DMS79 (cell line): ENCODE measurements around the gene VPS72.
A peak's percentile ranks its signal among the peaks of the same experiment; 100 is the strongest.
"Not testable (repeated sequence)": the region's sequence is repeated elsewhere in the genome, so short reads cannot be mapped to it uniquely, and the experiment has no call there.

Experiments used
- DNase-seq: peaks from one replicate; lab custom pipeline; 2025; lab: John Stamatoyannopoulos, UW

The VPS72 gene, protein sequence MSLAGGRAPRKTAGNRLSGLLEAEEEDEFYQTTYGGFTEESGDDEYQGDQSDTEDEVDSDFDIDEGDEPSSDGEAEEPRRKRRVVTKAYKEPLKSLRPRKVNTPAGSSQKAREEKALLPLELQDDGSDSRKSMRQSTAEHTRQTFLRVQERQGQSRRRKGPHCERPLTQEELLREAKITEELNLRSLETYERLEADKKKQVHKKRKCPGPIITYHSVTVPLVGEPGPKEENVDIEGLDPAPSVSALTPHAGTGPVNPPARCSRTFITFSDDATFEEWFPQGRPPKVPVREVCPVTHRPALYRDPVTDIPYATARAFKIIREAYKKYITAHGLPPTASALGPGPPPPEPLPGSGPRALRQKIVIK

DNA sequence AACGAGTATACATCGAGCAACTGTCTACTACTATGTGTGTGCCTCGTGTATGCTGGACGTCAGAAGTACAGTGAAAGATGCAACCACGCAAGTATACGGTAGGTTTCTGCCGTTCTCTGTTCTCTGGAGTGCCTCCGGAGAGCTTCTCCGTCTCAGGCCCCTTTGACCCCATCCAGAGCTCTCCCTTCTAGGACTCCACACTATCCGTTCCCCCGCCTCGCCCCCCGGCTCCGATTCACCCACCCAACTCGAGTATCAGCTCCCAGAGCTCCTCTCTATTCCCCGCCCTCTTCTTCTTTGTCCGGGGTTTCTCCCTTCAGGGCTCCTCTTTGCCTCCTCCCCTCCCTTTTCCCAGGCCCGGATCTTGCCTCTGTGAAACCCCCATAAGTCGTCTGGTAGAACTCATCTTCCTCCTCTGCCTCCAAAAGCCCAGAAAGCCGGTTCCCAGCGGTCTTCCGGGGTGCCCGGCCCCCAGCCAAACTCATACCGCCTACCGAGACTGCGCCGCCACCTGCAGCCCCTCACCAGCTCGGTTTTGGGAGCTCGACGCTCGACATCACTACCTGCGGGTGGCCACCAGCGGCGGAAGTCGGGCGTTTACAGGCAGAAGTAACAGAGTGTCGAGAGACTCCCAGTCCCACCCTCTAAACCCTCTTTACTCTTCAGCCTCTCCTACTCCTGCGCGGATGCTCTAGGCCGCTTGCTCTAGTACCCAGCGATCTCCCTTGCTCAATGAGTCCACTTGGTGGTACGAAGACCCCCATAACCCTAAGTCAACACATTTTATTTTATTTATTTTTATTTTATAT is at the start of gene VPS72:
Gene VPS72 (minus strand): TSS at position 561 of the 809 bp plus-strand sequence. CDS start 76 bp downstream, at position 485.
- DNase-seq, result peak; percentile 79

DNA sequence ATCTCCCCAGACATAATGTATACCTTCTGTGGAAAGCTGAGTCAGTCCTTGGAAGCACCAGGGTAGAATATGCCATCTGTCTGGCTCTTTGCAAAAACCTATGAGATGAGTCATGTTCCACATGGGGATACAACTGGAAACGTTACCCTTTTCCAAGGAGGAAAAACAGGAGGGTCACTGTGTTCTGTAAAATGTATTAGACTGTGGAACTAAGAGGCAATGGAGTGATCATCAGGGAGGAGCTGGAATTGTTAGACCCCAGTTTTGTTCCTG is 48.4 kb upstream of the VPS72 start:
- no peak for DNase-seq

DNA sequence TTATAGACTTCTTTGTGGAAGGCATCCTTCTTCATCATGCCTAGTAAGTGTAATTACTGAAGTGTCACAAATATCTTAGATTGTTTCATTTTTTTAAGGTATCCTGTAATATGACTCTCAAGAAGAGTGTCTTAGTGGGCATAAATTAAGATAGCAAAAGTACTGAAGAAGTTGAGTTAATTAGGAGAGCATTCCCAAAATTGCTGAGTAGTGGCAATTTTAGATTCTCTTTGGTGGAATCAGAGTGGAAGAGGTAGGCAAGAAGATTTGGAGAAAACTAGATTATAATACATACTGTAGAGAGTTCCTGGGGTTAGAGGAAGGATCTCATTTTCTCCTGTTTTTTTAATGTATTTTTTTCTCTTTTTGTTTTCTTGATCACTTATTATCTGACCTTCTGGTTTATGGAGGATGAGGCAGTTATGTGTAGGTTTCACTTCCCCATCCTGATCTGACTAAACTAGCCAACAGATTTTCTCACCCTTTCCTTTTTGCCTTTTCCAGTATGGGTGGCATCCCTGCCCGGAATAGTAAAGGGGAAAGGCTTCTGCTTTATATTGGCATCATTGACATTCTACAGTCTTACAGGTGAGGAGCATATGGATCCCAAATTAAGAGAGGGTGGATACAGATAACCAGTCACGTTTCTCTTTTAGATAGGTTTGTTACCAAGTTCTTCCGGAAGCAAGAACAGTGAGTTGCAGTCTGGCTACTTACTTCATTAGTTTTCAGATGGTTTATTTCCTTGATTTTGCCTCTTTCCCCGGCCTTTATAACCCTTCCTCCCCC is 47.9 kb upstream of the VPS72 start:
- DNase-seq, result no peak

DNA sequence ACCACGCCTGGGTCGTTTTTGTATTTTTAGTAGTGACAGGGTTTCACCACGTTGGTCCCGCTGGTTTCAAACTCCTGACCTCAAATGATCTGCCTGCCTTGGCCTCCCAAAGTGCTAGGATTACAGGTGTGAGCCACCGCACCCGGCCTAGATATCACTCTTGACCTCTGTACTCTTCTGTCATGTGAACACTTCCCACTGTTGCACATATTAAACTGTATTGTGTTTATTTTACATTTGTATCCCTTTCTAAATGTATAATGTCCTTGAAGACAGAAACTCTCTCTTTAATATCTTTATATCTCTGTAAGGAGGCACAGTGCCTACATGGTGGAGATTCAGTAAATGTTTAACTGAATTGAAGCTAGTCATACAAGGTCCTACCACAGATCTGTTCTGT is 45.2 kb upstream of the VPS72 start:
- no peak for DNase-seq

DNA sequence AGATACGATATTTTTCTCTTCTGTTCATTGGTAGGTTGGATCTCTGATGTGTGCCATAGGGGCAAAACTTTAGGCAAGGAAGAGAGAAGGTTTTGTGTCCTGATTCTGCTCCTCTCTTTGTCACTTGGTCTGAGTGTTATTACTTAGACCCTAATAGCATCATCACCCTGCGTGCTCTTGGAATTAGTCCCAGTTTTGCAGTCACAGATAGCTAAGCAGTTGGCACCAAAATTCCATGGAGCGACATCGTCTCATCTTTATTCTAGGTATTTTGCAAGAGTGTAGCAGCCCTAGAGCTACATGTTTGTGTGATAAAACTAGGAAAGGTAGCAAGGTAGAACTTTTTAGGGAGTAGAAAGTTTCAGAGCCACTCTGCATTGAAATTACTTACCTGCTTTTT is 32.1 kb upstream of the VPS72 start:
- no peak for DNase-seq

DNA sequence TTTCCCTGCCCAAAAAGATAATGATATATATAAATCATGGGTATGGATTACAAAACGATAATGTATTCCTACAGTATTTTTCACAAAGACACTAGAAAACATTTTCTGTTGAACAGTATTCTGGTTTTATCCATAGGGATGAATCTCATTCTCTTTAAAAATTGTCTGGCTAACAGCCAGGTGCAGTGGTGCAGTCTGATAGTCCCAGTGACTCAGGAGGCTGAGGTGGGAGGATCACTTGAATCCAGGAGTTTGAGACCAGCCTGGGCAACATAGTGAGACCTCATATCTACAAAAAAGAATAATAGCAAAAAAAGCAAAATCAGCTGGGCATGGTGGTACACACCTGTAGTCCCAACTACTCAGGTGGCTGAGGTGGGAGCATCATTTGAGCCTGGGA is 31.6 kb upstream of the VPS72 start:
- no peak for DNase-seq

DNA sequence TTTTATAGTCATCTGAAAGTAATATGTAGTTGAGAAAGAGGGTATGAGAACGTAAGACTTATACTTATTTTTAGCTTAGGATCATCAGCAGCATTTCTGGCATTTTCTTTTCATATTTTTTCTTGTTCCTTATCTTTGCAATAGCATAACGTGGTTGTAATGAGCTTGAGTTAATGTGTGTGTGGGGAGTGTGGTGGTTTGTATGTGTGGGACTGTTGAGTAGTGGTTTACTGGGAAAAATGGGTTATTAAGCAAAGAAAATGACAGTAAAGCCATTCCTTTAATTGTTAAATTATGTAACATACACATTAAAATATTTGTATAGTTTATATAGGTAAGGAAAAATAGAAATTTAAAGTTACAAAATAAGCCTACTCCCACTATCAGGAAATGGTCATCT is 23.6 kb upstream of the VPS72 start:
- DNase-seq, result no peak

DNA sequence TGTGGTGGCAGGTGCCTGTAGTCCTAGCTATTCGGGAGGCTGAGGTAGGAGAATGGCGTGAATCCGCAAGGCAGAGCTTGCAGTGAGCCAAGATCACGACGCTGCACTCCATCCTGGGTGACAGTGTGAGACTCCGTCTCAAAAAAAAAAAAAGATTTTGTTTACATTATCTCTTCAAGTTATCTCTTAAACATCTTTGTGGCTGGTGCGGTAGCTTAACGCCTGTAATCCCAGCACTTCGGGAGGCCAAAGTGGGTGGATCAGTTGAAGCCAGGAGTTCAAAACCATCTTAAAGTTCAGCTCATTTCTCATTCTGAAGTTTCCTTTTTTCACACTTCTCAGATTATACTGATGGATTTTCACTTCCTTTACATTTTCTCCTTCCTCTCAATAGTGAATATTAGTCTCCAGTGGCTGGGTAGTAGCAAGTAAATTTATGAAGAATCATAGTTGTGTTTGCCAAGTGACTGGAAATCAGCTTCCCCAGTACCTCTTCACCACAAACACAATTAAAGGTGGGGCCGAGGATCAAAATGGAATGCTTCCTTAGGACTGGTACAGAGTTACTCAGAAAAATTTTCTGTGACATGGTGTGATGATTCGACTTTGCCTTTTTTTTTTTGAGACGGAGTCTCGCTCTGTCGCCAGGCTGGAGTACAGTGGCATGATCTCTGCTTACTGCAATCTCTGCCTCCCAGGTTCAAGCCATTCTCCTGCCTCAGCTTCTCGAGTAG is 22.1 kb upstream of the VPS72 start:
- no peak for DNase-seq

DNA sequence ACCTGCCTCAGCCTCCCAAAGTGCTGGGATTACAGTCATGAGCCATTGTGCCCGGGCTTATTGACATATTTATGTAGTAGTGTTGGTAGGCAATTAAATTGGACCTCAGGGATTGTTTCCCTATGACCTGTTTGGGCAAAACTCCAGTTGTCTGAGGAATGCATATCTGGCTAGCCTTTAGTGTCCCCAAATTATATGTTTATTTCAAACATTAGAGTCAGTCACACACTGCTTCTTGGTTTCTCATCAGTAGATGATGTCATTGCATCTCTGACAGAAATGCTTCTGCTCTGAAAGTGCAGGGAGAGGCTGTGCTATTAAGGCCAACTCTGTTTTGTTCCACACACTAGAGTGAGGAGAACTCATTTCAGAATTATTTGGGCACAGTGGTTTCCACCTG is 20.8 kb upstream of the VPS72 start:
- DNase-seq, result no peak

DNA sequence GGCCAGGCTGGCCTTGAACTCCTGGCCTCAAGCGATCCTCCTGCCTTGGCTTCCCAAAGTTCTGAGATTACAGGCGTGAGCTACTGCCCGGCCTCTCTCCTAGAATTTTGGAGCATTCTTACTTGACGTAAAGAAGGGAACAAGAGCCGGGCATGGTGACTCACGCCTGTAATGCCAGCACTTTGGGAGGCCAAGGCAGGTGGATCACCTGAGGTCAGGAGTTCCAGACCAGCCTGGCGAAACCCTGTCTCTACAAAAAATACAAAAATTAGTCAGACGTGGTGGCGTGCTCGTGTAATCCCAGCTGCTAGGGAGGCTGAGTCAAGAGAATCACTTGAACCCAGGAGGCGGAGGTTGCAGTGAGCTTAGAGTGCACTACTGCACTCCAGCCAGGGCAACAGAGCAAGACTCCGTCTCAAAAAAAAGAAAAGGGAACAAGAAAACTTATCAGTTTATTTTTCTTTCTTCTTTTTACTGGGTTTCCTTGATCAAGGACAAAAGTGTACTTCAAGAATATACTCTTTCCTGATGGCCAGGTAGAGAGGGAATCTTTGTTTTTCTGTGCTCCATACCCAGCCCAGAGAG is 15.5 kb upstream of the VPS72 start:
- not testable (repeated sequence) for DNase-seq

DNA sequence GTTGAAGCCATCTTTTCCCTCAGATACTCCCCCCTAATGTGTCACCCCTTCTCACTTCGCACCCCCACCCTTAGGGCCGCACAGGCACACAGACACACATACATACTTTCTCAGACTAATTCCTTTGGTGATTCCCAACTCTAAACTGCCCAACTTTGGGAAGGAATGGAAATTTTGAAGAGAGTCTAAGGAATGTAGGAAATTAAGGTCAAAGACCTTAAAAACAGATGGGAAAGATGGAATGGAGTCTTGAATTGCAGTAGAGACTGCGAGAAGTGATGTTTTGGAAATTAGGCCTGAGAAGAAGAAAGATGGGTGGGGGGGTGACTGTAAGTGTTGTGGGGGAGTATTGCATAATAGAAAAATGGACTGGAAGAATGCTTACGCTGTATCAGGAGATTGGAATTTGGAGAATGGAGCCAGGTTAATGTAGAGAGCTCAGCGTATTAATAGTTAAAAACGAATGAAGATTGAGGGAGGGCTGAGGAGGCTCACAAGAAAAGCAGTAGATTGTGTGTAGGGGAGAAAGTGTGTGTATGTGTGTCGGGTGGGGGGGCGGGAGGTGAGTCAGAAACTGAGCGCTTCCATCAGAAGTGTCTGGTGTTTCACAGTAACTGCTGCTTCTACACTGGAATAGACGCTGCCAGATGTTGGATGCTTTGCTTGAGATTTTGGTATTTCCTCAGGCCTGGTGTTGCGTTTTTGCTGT is 10.0 kb upstream of the VPS72 start:
- no peak for DNase-seq

DNA sequence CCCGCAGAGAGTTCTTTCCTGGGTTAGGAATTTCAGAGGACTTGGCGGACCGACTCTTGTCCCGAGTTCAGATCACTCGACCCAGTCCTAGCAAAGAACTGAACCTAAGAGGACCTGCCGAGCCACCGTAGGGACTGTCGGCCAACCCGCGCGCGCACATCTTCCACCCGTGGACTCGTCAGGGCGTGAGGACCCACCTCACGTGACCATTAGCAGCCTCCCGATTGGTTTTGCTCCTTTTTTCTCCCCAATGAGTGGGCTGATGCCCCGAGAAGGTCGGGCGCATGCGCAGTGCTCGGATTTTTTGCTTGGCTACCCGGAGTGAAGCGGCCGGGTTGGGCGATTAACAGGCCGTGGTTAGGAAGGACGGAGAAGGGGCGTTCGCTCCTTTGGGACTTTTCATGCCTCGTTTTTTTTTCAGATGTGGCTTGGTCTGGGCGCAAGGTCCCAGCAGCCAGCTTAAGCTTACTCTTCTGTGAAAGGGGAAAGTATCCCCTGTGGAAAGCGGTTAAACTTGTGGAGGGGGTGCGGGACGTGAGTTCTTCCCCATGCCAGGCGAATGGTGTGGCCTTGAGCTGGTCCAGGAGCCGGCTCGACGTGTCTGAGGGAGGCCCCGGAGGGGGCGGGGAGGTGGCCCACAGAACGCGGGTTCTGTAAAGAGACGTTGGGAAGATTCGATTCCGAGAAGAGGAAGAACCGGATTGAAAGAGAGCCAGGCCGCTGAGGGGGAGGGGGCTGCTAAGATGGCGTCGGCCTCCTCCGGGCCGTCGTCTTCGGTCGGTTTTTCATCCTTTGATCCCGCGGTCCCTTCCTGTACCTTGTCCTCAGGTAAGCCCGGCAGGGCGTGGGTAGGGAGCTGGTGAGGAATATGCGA is 8.5 kb upstream of the VPS72 start, which contains the start of gene PIP5K1A:
Gene PIP5K1A (plus strand): TSS at position 299 of the 874 bp plus-strand sequence. CDS start 445 bp downstream, at position 744.
- DNase-seq, result peak; percentile 95

DNA sequence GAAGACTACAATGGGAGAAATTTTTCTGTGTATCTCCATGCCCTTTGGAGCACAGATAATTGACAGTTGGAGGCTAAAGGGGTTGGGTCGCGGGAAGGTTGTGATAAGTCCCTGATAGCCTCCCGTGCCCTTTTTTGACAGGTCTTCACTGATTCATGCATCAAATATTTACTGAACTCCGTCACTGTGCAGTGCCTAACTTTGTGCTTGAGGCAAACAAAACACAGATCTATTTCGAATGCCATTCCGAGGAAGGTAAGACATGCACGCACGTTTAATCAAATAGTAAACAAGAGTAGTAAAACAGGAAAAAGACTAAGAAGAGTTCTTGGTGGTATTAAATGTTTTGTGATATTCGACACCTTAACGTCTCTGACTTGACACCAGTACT is 7.9 kb upstream of the VPS72 start:
- DNase-seq, result no peak

DNA sequence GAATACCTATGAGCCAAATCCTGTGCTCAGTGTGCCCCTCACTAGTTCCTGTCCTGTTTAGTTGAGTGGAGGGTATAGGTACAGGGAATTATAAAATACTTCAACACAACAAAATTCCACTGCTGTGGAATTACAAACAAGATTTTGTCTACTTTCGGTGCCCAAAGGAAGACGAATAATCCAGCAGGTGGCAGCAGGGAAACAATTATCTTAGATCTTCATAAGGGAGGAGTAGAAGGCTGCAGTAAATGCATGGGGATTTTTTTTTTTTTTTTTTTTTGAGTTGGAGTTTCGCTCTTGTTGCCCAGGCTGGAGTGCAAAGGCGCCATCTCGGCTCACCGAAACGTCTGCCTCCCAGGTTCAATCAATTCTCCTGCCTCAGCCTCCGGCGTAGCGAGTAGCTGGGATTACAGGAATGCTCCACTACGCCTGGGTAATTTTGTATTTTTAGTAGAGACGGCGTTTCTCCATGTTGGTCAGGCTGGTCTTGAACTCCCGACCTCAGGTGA is 6.3 kb upstream of the VPS72 start:
- DNase-seq, result peak; percentile 80

DNA sequence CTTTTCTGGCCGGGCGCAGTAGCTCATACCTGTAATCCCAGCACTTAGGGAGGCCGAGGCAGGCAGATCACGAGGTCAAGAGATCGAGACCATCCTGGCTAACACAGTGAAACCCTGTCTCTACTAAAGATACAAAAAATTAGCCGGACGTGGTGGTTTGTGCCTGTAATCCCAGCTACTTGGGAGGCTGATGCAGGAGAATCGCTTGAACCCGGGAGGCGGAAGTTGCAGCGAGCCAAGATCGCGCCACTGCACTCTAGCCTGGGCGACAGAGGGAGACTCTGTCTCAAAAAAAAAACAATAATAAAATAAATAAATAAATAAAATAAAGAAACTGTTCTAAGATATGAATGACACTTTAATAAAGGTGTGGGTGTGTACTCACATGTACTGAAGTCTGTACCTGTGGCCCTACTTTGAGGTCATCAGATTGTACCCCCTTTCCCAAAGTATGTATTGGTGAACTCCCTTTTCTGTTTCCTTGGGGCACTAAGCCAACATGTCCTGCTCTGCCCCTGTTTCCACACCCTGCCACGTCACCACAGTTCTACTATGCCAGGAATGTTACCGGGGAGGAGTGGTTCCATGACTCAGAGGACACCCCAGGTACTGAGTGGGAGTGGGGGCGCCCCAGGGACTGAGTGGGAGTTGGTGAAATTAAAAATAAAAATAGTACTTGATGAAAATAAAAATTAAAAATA is 5.0 kb upstream of the VPS72 start:
- not testable (repeated sequence) for DNase-seq

DNA sequence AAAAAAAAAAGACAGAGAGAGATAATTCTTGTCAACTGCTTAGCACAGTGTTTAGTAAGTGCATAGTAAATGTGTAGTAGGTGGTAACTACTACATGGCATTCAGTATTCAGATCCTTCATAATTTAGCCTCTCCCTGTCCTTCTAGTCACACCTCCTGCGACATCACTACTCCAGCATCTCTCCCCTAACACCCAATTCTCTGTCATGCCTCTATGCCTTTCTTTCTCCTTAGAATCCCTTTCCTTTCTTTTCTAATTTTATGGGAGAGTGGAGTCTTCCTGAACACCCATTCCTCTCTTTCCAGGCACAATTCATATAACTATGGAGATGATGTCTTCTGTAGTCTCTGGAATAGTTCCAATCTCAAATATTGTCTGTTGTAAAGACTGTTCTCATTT is 3.9 kb upstream of the VPS72 start:
- no peak for DNase-seq

DNA sequence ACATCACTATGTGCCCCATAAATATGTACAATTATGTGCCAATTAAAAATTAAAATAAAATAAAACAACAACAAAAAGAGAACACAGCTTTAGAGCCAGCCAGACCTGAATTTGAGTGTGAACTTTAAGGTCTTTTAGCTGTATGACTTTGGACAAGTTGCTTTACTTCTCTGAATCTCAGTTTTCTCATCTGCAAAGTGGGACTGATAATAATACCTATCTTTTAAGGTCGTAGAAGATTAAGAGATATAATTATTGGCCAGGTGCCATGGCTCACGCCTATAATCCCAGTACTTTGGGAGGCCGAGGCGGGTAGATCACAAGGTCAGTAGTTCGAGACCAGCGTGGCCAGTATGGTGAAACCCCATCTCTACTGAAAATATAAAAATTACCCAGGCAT is 3.3 kb upstream of the VPS72 start:
- no peak for DNase-seq

DNA sequence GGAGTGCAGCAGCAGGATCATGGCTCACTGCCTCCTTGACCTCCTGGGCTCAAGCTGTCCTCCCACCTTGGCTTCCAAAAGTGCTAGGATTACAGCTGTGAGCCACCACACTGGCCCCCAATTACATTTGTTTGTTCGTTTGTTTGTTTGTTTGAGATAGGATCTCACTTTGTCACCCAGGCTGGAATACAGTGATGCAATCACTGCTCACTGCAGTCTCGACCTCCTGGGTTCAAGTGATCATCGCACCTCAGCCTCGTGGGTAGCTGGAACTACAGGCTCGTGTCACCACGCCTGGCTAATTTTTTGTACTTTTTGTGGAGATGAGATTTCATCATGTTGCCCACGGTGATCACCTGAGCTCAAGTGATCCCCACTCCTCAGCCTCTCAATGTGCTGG is 2.0 kb upstream of the VPS72 start:
- DNase-seq, result no peak

DNA sequence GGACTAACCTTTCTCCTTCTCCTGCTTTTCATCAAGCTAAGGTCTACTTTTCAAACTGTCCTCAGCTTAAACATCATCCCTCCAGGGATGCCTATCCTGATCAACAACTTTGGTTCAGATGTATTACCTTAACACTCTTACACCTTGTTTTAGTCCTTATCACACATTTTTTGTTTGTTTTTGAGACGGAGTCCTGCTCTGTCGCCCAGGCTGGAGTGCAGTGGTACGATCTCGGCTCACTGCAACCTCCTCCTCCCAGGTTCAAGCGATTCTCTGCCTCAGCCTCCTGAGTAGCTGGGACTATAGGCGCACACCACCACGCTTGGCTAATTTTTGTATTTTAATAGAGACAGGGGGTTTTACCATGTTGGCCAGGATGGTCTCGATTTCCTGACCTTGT is 1.3 kb downstream of the VPS72 start:
- DNase-seq, result not testable (repeated sequence)
